ENCODE measurements around the gene FBXW9.

The FBXW9 gene

DNA sequence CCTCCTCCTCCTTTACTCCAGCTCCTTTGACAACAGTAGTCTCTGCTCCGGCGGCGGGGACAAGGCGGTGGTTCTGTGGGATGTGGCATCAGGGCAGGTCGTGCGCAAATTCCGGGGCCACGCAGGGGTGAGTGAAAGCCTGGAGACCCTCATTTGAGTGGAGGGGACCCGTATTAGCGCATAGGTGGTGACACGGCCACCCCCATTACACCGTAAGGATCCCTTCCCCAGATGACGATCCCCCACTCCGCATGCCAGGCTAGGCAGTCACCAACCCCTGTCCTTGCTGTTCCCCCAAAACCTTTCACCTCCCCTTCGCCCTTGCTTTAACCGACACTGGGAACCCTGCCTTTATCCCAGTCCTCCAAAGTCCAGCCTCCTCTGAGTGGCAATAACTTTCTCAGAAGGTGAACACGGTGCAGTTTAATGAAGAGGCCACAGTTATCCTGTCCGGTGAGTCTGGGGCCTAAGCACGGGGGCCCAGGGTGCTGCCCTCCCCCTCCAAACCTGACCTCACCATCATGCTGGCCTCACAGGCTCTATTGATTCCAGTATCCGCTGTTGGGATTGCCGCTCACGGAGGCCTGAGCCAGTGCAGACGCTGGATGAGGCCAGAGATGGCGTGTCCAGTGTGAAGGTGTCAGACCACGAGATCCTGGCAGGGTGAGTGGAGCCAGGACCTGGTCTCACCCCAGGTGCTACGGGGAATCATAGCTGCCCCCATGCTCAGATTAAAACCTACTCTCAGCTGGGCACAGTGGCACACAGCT is 26.1 kb downstream of the FBXW9 start:
- Histone ChIP-seq H3K9ac (peak overlapping the region; percentile 87 to 99 (median 95)), H3K4me1 (peaks cover 38 to 49% (median 40%) of the 10 kb centered on the region in 10 experiments), H4K20me1 (peaks cover 4 to 63% (median 30%) of the 10 kb centered on the region in 11 experiments; a peak in 19 of 22 replicates), H3K27ac (peak overlapping the region; percentile 92 to 100 (median 98)), H3K27me3 (no peaks in the 10 kb centered on the region), H3K36me3 (peaks cover 30 to 62% (median 49%) of the 10 kb centered on the region in 11 experiments), H3K9me3 (replicated peaks in 1 of 11) (no peaks in the 10 kb centered on the region), H3K4me3 (peak overlapping the region; percentile 75 to 98 (median 90)), H3K4me2 (peak overlapping the region; percentile 96 to 100 (median 99))
- no peak for TF ChIP-seq Cebpa-rat (IDR thresholded peaks at IDR 0.05)

GRCh38 chr19:12669270-12670158 is 26.9 kb downstream of the FBXW9 start:
- Histone ChIP-seq H4K20me1 (peaks cover 6 to 55% (median 21%) of the 10 kb centered on the region in 11 experiments; a peak in 17 of 22 replicates), H3K36me3 (peaks cover 27 to 58% (median 46%) of the 10 kb centered on the region in 11 experiments), H3K4me1 (peaks cover 40 to 53% (median 47%) of the 10 kb centered on the region in 10 experiments), H3K27me3 (no peaks in the 10 kb centered on the region), H3K9me3 (replicated peaks in 1 of 11) (no peaks in the 10 kb centered on the region), H3K9ac (peak overlapping the region; percentile 87 to 99 (median 95)), H3K27ac (peak overlapping the region; percentile 92 to 100 (median 98)), H3K4me3 (peak overlapping the region; percentile 75 to 98 (median 90)), H3K4me2 (peak overlapping the region; percentile 96 to 100 (median 99))
- TF ChIP-seq Cebpa-rat (IDR thresholded peaks at IDR 0.05): no peak

GRCh38 chr19:12668932-12669269 is 27.5 kb downstream of the FBXW9 start:
- no peaks in the 10 kb centered on the region for H3K9me3 ChIP-seq (replicated peaks in 1 of 11)
- no peak for TF ChIP-seq Cebpa-rat (IDR thresholded peaks at IDR 0.05)
- peaks cover 27 to 58% (median 46%) of the 10 kb centered on the region in 11 experiments for H3K36me3 ChIP-seq
- H3K4me1 ChIP-seq: peaks cover 45 to 57% (median 52%) of the 10 kb centered on the region in 10 experiments
- peaks cover 6 to 49% (median 15%) of the 10 kb centered on the region in 11 experiments; a peak in 17 of 22 replicates for H4K20me1 ChIP-seq
- H3K27ac ChIP-seq: peak overlapping the region; percentile 92 to 100 (median 98)
- no peaks in the 10 kb centered on the region for H3K27me3 ChIP-seq
- H3K9ac ChIP-seq: peak overlapping the region; percentile 87 to 99 (median 95)
- peak overlapping the region; percentile 75 to 98 (median 90) for H3K4me3 ChIP-seq
- peak overlapping the region; percentile 96 to 100 (median 99) for H3K4me2 ChIP-seq

DNA sequence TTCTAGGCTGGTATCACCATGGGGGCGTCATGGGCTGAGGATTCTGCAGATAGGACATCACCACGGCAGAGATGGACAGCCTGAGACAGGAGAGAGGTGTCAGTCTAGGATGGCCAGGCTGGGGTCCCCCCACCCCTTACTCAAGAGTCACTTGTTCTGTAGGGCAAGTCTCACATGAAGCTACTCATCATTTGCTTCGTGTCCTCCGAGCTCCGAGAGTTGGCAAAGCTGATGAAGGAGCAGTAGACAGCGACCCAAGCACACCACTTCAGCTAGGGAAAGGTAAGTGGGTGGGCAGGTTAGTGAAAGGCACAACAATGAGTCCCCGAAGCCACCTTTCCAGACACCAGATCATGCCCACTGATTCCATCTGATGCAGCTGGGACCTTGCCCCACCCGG is 28.1 kb downstream of the FBXW9 start:
- H3K27me3 ChIP-seq: no peaks in the 10 kb centered on the region
- no peaks in the 10 kb centered on the region for H3K9me3 ChIP-seq (replicated peaks in 1 of 11)
- peaks cover 6 to 43% (median 12%) of the 10 kb centered on the region in 11 experiments; a peak in 14 of 22 replicates for H4K20me1 ChIP-seq
- H3K4me1 ChIP-seq: peaks cover 49 to 57% (median 52%) of the 10 kb centered on the region in 10 experiments
- TF ChIP-seq Cebpa-rat (IDR thresholded peaks at IDR 0.05): no peak
- H3K4me2 ChIP-seq: peak overlapping the region; percentile 96 to 100 (median 99)
- peak overlapping the region; percentile 87 to 99 (median 95) for H3K9ac ChIP-seq
- H3K27ac ChIP-seq: peak overlapping the region in 9 of 11 experiments; percentile 94 to 100 (median 99); a peak in 14 of 22 replicates
- peaks cover 27 to 58% (median 46%) of the 10 kb centered on the region in 11 experiments for H3K36me3 ChIP-seq
- peak overlapping the region; percentile 75 to 98 (median 90) for H3K4me3 ChIP-seq

DNA sequence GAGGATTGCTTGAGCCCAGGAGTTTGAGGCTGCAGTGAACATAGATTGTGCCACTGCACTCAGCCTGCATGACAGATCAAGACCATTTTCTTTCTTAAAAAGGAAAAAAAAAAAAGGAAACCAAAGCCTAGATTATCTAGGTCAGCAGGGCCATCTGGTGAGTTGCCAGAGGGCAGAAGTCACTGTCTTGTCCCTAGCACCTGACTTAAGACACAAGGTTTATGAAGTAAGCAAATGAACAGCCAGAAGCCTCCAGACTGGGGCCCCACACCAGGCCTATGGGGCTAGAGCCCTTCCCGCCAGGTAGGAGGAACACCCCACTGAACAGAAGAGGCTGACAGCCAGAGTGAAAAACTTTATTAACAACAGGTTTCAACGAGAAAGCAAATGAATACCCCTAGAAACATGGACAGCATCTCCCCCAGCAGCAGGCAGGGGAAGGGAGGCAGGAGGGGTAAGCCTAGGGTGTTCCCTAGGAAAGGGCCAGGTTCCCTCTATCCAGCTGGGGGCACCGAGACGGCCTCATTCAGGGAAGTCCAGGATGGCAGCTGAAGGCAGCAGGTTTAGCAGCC is 28.6 kb downstream of the FBXW9 start:
- no peak for TF ChIP-seq Cebpa-rat (IDR thresholded peaks at IDR 0.05)

DNA sequence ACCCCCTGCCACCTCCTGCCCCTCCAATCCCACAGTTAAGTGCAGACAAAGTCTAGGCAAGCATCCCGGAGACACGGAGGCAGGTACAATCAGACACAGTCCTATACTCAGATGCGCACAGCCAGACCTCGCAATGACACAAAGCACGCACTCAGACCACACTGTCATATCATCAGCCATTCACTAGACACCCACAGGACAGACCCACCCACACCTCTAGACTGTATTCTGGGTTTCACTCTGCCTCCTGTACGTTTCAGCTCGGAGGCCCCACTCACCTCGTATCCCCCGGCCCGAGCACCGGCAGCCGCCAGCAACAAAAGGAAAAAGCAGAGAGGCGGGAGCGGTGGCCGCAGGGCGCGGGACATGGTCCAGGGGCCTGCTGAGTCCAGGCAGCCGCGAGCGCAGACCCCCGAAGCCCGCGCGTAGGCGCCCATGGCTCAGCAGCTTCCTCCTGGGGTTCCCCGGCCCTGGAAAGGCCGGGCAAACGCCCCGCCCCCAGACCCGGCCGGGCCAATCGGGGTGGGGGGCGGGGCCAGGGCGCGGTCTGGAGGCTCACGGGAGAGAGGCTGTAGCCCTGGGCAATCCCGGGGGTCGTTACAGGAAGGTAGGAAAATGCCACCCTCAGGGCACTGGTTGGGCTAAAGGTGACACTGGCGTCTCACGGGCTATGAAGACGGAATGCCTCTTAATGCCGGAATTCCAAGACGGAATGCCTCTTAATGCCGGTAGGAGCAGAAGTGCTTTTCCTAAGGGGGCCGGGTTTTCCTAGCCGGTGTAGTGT is 30.0 kb downstream of the FBXW9 start, which contains the start of the genes MAN2B1 and WDR83:
Gene MAN2B1 (minus strand): TSS at position 478 of the 784 bp plus-strand sequence. CDS start 41 bp downstream, at position 437.
Gene WDR83 (plus strand): TSS at position 543 of the 784 bp plus-strand sequence. CDS start 2,984 bp downstream, outside the sequence.
- peak within 1 kb of the TSS; percentile 96 to 100 (median 99) for H3K4me2 ChIP-seq
- H4K20me1 ChIP-seq: peaks cover 0 to 26% (median 3%) of the 10 kb centered on the region in 11 experiments; a peak in 7 of 22 replicates
- H3K9ac ChIP-seq: peak within 1 kb of the TSS; percentile 84 to 99 (median 95)
- peaks cover 49 to 55% (median 52%) of the 10 kb centered on the region in 10 experiments for H3K4me1 ChIP-seq
- TF ChIP-seq Cebpa-rat (IDR thresholded peaks at IDR 0.05): no peak
- H3K4me3 ChIP-seq: peak within 1 kb of the TSS; percentile 75 to 96 (median 88)
- peaks cover 35 to 59% (median 49%) of the 10 kb centered on the region in 11 experiments for H3K36me3 ChIP-seq
- no peaks in the 10 kb centered on the region for H3K9me3 ChIP-seq (replicated peaks in 1 of 11)
- no peaks in the 10 kb centered on the region for H3K27me3 ChIP-seq
- peak within 1 kb of the TSS; percentile 50 to 99 (median 82) for H3K27ac ChIP-seq

More for the DNA sequence above, 28.6 kb downstream of the FBXW9 start:
- Histone ChIP-seq H3K4me1 (peaks cover 49 to 56% (median 52%) of the 10 kb centered on the region in 10 experiments), H3K27me3 (no peaks in the 10 kb centered on the region), H3K36me3 (peaks cover 27 to 58% (median 46%) of the 10 kb centered on the region in 11 experiments), H3K9me3 (replicated peaks in 1 of 11) (no peaks in the 10 kb centered on the region), H3K9ac (peak overlapping the region; percentile 87 to 99 (median 95); a peak in 21 of 22 replicates), H4K20me1 (peaks cover 6 to 38% (median 7%) of the 10 kb centered on the region in 11 experiments; a peak in 14 of 22 replicates), H3K27ac (peak overlapping the region in 2 of 11 experiments; percentile 98 to 99; a peak in 3 of 22 replicates), H3K4me2 (peak overlapping the region; percentile 96 to 100 (median 99)), H3K4me3 (peak overlapping the region; percentile 75 to 98 (median 92))

DNA sequence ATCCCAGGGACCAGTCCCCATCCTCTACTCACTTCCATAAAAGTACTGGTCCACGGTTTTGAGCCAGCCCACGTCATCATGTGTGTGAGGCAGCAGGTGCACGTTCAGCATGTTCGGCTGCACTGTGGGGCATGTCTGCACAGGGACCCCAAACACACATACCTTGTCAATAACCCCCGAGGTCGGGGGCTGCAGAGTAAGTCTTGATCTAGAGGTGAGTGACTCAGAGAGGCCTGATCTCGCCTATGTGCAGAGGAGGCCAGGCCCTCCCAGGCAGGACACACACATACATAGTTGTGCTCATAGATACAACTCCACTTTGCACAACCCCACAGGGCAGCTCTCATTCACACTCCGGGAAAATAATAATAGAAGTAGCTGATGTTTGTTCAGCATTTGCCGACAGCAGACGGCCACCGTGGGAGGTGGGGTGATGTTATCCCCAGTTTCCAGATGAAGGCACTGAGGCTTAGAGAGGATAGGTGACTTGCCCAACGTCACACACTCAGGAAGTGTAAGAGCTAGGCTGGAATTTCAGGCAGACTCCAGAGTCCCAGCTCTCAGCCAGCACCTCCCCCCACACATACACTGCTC is 30.7 kb downstream of the FBXW9 start:
- Histone ChIP-seq H3K4me2 (peak overlapping the region; percentile 96 to 100 (median 99)), H3K4me1 (peaks cover 47 to 52% (median 50%) of the 10 kb centered on the region in 10 experiments), H3K9me3 (replicated peaks in 1 of 11) (no peaks in the 10 kb centered on the region), H3K9ac (peak overlapping the region; percentile 84 to 99 (median 95)), H3K27me3 (no peaks in the 10 kb centered on the region), H3K36me3 (peaks cover 42 to 59% (median 53%) of the 10 kb centered on the region in 11 experiments), H3K27ac (peak overlapping the region; percentile 50 to 99 (median 82)), H4K20me1 (peaks cover 0 to 25% (median 7%) of the 10 kb centered on the region in 11 experiments; a peak in 9 of 22 replicates), H3K4me3 (peak overlapping the region; percentile 75 to 96 (median 88))
- no peak for TF ChIP-seq Cebpa-rat (IDR thresholded peaks at IDR 0.05)
